ENCODE data around the gene SFXN5. TPM values are rescaled to one million over a fixed set of nuclear protein-coding genes. Genes with fewer than 3 reads are reported as not detected.

Gene SFXN5
- total RNA-seq, 6 experiments from 2014 or later, result 33.1 to 73.4 (median 56.6) TPM

- H3K4me1 ChIP-seq, result peaks cover 0 to 21% (median 10%) of the 10 kb centered on the region in 4 donors
- intact Hi-C loops (cut with DNase I), result loop anchor here (10.0 kb wide), 1 partner anchor 78 kb away; no protein-coding TSS in a partner anchor
- no peaks in the 10 kb centered on the region for H3K9me3 ChIP-seq
- DNase-seq (no peak), ATAC-seq (no peak)
- H3K4me3 ChIP-seq, result peak overlapping the region; percentile 78 to 99 (median 90)
- H3K27ac ChIP-seq, result peak overlapping the region in 2 of 3 donors; percentile 68 to 93
- no peaks in the 10 kb centered on the region for H3K27me3 ChIP-seq
- WGBS (ENCODE audit: insufficient coverage, low coverage, low lambda C conversion rate, missing lambda C conversion rate), result 100% methylated on average over 1 of the region's 1 CpG
- H3K36me3 ChIP-seq, result no peaks in the 10 kb centered on the region
- no peak for TF ChIP-seq POLR2A (IDR thresholded peaks at IDR 0.05)
- TF ChIP-seq CTCF (IDR thresholded peaks at IDR 0.05), result no peak
Observed at GRCh38 chr2:73072416-73072815, 904 bp upstream of the SFXN5 start.

- WGBS (ENCODE audit: insufficient coverage, low coverage, low lambda C conversion rate, missing lambda C conversion rate), result 10% methylated on average over 10 of the region's 11 CpGs
- intact Hi-C loops (cut with DNase I), result loop anchor here (10.0 kb wide), 1 partner anchor 77 kb away; no protein-coding TSS in a partner anchor
- DNase-seq, result peak in 2 of 3 donors; percentile 45 to 61
- H3K4me1 ChIP-seq, result peaks cover 0 to 25% (median 12%) of the 10 kb centered on the region in 4 donors
- peak; percentile 4 to 15 (median 8) for ATAC-seq
- H3K9me3 ChIP-seq, result no peaks in the 10 kb centered on the region
- peak overlapping the region; percentile 78 to 99 (median 90) for H3K4me3 ChIP-seq
- H3K27me3 ChIP-seq, result no peaks in the 10 kb centered on the region
- peak overlapping the region; percentile 68 to 93 (median 81) for H3K27ac ChIP-seq
- TF ChIP-seq POLR2A (IDR thresholded peaks at IDR 0.05) (no peak), CTCF (IDR thresholded peaks at IDR 0.05) (no peak)
- H3K36me3 ChIP-seq, result no peaks in the 10 kb centered on the region
Observed at GRCh38 chr2:73072129-73072395, 550 bp upstream of the SFXN5 start.

GRCh38 chr2:73070643-73071359 lies 711 bp downstream of the SFXN5 start:
- Histone ChIP-seq H3K36me3 (peaks cover 0 to under 1% (median 0%) of the 10 kb centered on the region in 4 donors), H3K4me3 (peak overlapping the region; percentile 78 to 99 (median 90)), H3K27me3 (no peaks in the 10 kb centered on the region), H3K27ac (peak overlapping the region; percentile 68 to 93 (median 81)), H3K9me3 (no peaks in the 10 kb centered on the region), H3K4me1 (peaks cover 0 to 38% (median 17%) of the 10 kb centered on the region in 4 donors)
- DNase-seq (peak; percentile 59 to 73 (median 61)), ATAC-seq (peak; percentile 3 to 8 (median 3))
- TF ChIP-seq CTCF (IDR thresholded peaks at IDR 0.05), result no peak
- peak; percentile 74 for TF ChIP-seq POLR2A (IDR thresholded peaks at IDR 0.05)
- intact Hi-C loops (cut with DNase I), result loop anchor here (10.0 kb wide), 1 partner anchor 76 kb away; no protein-coding TSS in a partner anchor
- WGBS (ENCODE audit: insufficient coverage, low coverage, low lambda C conversion rate, missing lambda C conversion rate), result 0% methylated on average over 7 of the region's 83 CpGs

- peaks cover 0 to 3% (median 0%) of the 10 kb centered on the region in 4 donors for H3K36me3 ChIP-seq
- no peaks in the 10 kb centered on the region for H3K9me3 ChIP-seq
- peaks cover 0 to 43% (median 18%) of the 10 kb centered on the region in 4 donors for H3K4me1 ChIP-seq
- intact Hi-C loops (cut with DNase I), result loop anchor here (10.0 kb wide), 1 partner anchor 75 kb away; no protein-coding TSS in a partner anchor
- no peaks in the 10 kb centered on the region for H3K27me3 ChIP-seq
- ATAC-seq (no peak), DNase-seq (no peak)
- under 1% methylated on average over 26 of the region's 29 CpGs for WGBS (ENCODE audit: insufficient coverage, low coverage, low lambda C conversion rate, missing lambda C conversion rate)
- H3K27ac ChIP-seq, result peak overlapping the region; percentile 68 to 93 (median 81)
- TF ChIP-seq POLR2A (IDR thresholded peaks at IDR 0.05) (no peak), CTCF (IDR thresholded peaks at IDR 0.05) (no peak)
- peak overlapping the region; percentile 78 to 99 (median 90) for H3K4me3 ChIP-seq
Observed at GRCh38 chr2:73069855-73070642, 1.5 kb downstream of the SFXN5 start.

Measured in right lobe of liver (tissue), 6 donors.